Measurements from ENCODE around the gene ADAMTS14. TPM values are rescaled to one million over a fixed set of nuclear protein-coding genes. Genes with fewer than 3 reads are reported as not detected.

ADAMTS14 gene
- total RNA-seq, 1 experiment from 2014 or later, result 0.91 TPM

DNA sequence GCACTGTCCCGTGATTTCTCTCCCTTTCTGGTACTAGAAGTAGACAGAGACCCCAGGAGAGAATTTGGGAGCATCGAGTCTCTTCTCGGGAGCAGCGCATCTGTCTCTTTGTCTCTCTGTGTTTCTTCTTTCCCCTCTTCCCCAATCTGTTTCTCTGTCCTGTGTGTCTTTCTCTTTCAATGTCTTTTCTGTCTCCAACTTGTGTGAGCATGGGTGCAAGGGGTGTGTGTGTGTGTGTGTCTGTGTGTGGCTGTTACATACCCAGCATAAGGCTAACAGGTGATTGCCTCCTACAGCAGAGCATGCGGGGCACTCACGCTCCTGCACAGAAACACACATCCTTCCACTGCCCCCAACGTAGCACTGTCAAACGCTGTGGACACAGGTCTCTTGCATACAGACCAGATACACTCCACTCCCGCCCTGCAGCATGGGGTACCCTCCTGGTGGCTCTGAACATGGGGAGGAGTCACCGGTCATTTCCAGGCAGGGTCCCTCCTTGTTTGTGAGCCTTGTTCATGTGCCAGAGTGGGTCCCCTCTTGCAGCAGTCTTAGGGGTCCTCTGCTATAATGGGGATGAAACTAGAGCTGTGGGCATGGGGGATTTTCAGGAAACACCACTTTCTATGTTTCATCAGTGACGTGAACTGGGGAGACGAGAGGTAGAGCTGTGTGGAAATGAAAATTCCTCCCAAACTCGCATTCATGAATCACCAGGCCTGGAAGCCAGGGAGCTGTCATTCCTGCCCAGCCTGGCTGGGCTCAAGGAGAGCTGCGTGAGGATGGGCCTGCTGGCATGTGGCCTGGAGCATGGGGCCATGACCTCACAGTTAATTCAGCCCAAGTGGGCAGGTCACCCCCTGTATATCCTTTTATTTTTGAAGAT is 980 bp downstream of the ADAMTS14 start:
- H3K9me3 ChIP-seq (ENCODE audit: low read length), result no peaks in the 10 kb centered on the region
- H2AFZ ChIP-seq (ENCODE audit: low read length), result peak overlapping the region; percentile 78
- BruUV-seq (replicated peaks), result no TSS peak
- peaks cover 26% of the 10 kb centered on the region for H3K4me1 ChIP-seq (ENCODE audit: insufficient read depth, low read length)
- H3K9me2 ChIP-seq (replicated peaks; ENCODE audit: low read length), result no peaks in the 10 kb centered on the region
- H3K4me3 ChIP-seq (ENCODE audit: low read length), result peak overlapping the region; percentile 74
- no peaks in the 10 kb centered on the region for H3K79me2 ChIP-seq (ENCODE audit: low read length)
- H3K9ac ChIP-seq (ENCODE audit: low read length), result peak overlapping the region; percentile 48
- H4K20me1 ChIP-seq (ENCODE audit: low read length), result no peaks in the 10 kb centered on the region
- H3K27ac ChIP-seq (ENCODE audit: low read length), result peak overlapping the region; percentile 42
- ChIA-PET POLR2A (ENCODE audit: unreplicated experiment) (no interaction called here), CTCF (no interaction called here)
- intact Hi-C loops (cut with micrococcal nuclease), result no loop called here
- H3K4me2 ChIP-seq (ENCODE audit: low read length), result peak overlapping the region; percentile 93
- DNase-seq, result peak; percentile 92
- no peak for TF ChIP-seq EZH2 (IDR thresholded peaks at IDR 0.05; ENCODE audit: low read length, unreplicated experiment)
- TF ChIP-seq, protein P1, sequence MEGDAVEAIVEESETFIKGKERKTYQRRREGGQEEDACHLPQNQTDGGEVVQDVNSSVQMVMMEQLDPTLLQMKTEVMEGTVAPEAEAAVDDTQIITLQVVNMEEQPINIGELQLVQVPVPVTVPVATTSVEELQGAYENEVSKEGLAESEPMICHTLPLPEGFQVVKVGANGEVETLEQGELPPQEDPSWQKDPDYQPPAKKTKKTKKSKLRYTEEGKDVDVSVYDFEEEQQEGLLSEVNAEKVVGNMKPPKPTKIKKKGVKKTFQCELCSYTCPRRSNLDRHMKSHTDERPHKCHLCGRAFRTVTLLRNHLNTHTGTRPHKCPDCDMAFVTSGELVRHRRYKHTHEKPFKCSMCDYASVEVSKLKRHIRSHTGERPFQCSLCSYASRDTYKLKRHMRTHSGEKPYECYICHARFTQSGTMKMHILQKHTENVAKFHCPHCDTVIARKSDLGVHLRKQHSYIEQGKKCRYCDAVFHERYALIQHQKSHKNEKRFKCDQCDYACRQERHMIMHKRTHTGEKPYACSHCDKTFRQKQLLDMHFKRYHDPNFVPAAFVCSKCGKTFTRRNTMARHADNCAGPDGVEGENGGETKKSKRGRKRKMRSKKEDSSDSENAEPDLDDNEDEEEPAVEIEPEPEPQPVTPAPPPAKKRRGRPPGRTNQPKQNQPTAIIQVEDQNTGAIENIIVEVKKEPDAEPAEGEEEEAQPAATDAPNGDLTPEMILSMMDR (conservative IDR thresholded peaks at IDR 0.05; ENCODE audit: low read depth, low read length), result no peak
- TF ChIP-seq EZH2phosphoT487 (IDR thresholded peaks at IDR 0.05; ENCODE audit: borderline replicate concordance, low read length), result no peak
- no peaks in the 10 kb centered on the region for H3F3A ChIP-seq (ENCODE audit: low read length, unreplicated experiment)
- H3K27me3 ChIP-seq (ENCODE audit: low read length), result no peaks in the 10 kb centered on the region
- no peaks in the 10 kb centered on the region for H3K36me3 ChIP-seq (ENCODE audit: low read depth, low read length)
- peak; percentile 64 for ATAC-seq

DNA sequence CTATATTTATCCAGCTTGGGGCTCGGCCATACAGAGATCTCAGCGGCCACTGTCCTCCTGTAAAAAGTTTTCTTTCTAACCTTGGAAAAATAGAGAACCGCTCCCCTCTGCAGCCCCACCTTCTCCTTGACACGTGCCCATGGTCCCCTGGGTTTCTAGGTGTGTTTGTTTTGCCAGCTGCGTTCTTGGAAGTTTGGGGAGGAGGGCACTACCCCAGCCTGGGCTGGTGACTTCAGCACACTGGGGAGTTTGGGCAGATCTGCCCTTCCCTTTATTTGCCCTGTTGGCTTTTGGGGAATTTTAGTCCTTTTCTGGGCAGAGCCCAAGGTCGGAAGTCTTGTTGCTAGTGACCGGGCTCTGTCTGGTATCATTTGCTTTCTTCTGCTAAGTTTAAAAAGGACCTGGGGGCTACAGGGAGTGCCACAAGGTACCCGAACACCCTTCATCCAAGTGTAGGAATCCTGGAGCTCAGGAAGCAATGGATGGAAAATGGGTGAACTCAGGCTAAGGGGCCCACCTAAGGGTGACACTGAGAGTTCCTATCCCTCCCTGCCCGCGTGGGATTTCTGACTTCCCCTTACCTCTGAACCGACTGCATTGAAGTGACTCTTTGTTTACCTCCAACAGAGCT is 1.7 kb downstream of the ADAMTS14 start:
- no TSS peak for BruUV-seq (replicated peaks)
- TF ChIP-seq, protein P1 (conservative IDR thresholded peaks at IDR 0.05; ENCODE audit: low read depth, low read length), result no peak
- TF ChIP-seq EZH2phosphoT487 (IDR thresholded peaks at IDR 0.05; ENCODE audit: borderline replicate concordance, low read length) (no peak), EZH2 (IDR thresholded peaks at IDR 0.05; ENCODE audit: low read length, unreplicated experiment) (no peak)
- Histone ChIP-seq H3K79me2 (ENCODE audit: low read length) (no peaks in the 10 kb centered on the region), H3K9me3 (ENCODE audit: low read length) (no peaks in the 10 kb centered on the region), H3K4me2 (ENCODE audit: low read length) (peak overlapping the region; percentile 93), H4K20me1 (ENCODE audit: low read length) (no peaks in the 10 kb centered on the region), H3K9me2 (replicated peaks; ENCODE audit: low read length) (no peaks in the 10 kb centered on the region), H3K4me1 (ENCODE audit: insufficient read depth, low read length) (peaks cover 21% of the 10 kb centered on the region), H3K27me3 (ENCODE audit: low read length) (no peaks in the 10 kb centered on the region), H3K9ac (ENCODE audit: low read length) (peak overlapping the region; percentile 4; the same call in 1 of the 2 replicates), H3K27ac (ENCODE audit: low read length) (peak overlapping the region; percentile 42), H3K4me3 (ENCODE audit: low read length) (no peak overlapping the region), H2AFZ (ENCODE audit: low read length) (no peak overlapping the region), H3K36me3 (ENCODE audit: low read depth, low read length) (no peaks in the 10 kb centered on the region), H3F3A (ENCODE audit: low read length, unreplicated experiment) (no peaks in the 10 kb centered on the region)
- DNase-seq, result peak; percentile 57
- no peak; the same call in 1 of the 2 replicates for ATAC-seq
- intact Hi-C loops (cut with micrococcal nuclease), result no loop called here
- ChIA-PET POLR2A (ENCODE audit: unreplicated experiment) (no interaction called here), CTCF (no interaction called here)

All from PC-3 (cell line).